ENCODE measurements around the gene NRXN2. TPM values are rescaled to one million over a fixed set of nuclear protein-coding genes. Genes with fewer than 3 reads are reported as not detected.

Gene NRXN2
- total and polyA plus RNA-seq, 10 of the 15 experiments (the other 5 are each of a cell fraction or from before 2014, with no cell fraction given) = 0.03 to 1.4 (median 0.23) TPM

DNA sequence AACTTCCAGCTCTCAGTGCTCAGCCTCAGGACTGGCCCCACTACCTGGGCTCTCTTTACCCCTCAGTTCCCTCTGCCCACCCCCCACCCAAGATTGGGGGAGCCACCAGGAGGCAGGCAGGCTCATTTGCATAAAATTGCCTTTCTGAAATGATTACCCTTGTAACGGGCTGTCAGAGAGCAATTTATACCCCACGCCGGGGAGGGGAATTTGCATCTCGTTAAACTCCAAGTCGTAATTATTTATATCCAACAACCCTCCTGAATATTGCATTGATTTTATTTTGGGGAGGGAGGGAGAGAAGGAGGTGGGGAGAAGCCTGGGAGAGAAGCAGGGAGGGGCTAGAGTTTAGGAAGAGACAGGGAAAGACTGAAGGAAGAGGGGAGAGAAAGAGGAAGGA, 8.3 kb downstream of the NRXN2 start:
- no TSS peak for BruUV-seq (replicated peaks)
- no peak overlapping the region for H3K9ac ChIP-seq (ENCODE audit: control insufficient read depth, insufficient read depth, low read length)
- RAD21 ChIA-PET (ENCODE audit: unreplicated experiment) = interaction anchor here (1.7 to 2.6 kb wide), 2 partner anchors 18 to 26 kb away, joined by 3 to 12 read pairs; no protein-coding TSS in a partner anchor
- ATAC-seq (no peak), DNase-seq (ENCODE audit: low read depth, low spot score) (no peak), FAIRE-seq (no peak)
- H4K20me1 ChIP-seq (ENCODE audit: control insufficient read depth, insufficient read depth) = no peaks in the 10 kb centered on the region
- CTCF ChIA-PET = interaction anchor here (1.3 to 6.7 kb wide), 2 partner anchors 10 to 26 kb away, joined by 4 to 58 read pairs; no protein-coding TSS in a partner anchor
- in situ Hi-C loops (cut with MboI) = no loop called here
- WGBS (ENCODE audit: insufficient coverage, insufficient replicate concordance, low lambda C conversion rate, missing lambda C conversion rate) = 9% methylated on average over 5 of the region's 5 CpGs
- peaks cover 6 to 10% of the 10 kb centered on the region in 2 experiments; a peak in 3 of 4 replicates for H3K27me3 ChIP-seq (replicated peaks in 1 of 2; ENCODE audit: control insufficient read depth in 2 of 2, insufficient read depth in 2 of 2, low read length in 1 of 2)
- H3K36me3 ChIP-seq (ENCODE audit: control insufficient read depth in 2 of 2, insufficient read depth in 2 of 2, low read length in 1 of 2) = no peaks in the 10 kb centered on the region; a peak in 1 of 4 replicates
- 0 out of 2 replicates have a peak overlapping the region, but pooled peaks have one; percentile 8 for H3K4me2 ChIP-seq (ENCODE audit: control insufficient read depth, insufficient read depth)
- H3K9me3 ChIP-seq (replicated peaks; ENCODE audit: control insufficient read depth, insufficient read depth, low read length) = no peaks in the 10 kb centered on the region
- 0 out of 2 replicates have a peak overlapping the region, but pooled peaks have one; percentile 11 for H3K4me3 ChIP-seq
- intact Hi-C loops (cut with micrococcal nuclease; ENCODE audit: unreplicated experiment) = no loop called here
- POLR2A ChIA-PET = no interaction called here
- no peaks in the 10 kb centered on the region for H3K79me2 ChIP-seq (ENCODE audit: control insufficient read depth, insufficient read depth, low read length)
- no peak overlapping the region for H3K27ac ChIP-seq (ENCODE audit: control insufficient read depth, insufficient read depth)
- no peak overlapping the region for H2AFZ ChIP-seq (ENCODE audit: control insufficient read depth, low read depth, low read length)
- SMC1A ChIA-PET (ENCODE audit: uncharacterized antibody, unreplicated experiment) = interaction anchor here (0.9 to 1.7 kb wide), 4 partner anchors 11 to 30 kb away, joined by 3 to 7 read pairs (median 4); no protein-coding TSS in a partner anchor
- peaks cover 7% of the 10 kb centered on the region for H3K4me1 ChIP-seq (ENCODE audit: control insufficient read depth, insufficient read depth, low read length)
- TF ChIP-seq, protein P1, sequence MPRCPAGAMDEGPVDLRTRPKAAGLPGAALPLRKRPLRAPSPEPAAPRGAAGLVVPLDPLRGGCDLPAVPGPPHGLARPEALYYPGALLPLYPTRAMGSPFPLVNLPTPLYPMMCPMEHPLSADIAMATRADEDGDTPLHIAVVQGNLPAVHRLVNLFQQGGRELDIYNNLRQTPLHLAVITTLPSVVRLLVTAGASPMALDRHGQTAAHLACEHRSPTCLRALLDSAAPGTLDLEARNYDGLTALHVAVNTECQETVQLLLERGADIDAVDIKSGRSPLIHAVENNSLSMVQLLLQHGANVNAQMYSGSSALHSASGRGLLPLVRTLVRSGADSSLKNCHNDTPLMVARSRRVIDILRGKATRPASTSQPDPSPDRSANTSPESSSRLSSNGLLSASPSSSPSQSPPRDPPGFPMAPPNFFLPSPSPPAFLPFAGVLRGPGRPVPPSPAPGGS (IDR thresholded peaks at IDR 0.05; ENCODE audit: borderline replicate concordance, insufficient read depth, low read depth, low read length, poor library complexity, severe bottlenecking) = no peak
- TF ChIP-seq, protein P2, sequence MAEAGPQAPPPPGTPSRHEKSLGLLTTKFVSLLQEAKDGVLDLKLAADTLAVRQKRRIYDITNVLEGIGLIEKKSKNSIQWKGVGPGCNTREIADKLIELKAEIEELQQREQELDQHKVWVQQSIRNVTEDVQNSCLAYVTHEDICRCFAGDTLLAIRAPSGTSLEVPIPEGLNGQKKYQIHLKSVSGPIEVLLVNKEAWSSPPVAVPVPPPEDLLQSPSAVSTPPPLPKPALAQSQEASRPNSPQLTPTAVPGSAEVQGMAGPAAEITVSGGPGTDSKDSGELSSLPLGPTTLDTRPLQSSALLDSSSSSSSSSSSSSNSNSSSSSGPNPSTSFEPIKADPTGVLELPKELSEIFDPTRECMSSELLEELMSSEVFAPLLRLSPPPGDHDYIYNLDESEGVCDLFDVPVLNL (IDR thresholded peaks at IDR 0.05; ENCODE audit: low read depth, low read length) = no peak
- no peak for TF ChIP-seq STAT3 (IDR thresholded peaks at IDR 0.05; ENCODE audit: low read depth, low read length)
- TF ChIP-seq, protein P3, sequence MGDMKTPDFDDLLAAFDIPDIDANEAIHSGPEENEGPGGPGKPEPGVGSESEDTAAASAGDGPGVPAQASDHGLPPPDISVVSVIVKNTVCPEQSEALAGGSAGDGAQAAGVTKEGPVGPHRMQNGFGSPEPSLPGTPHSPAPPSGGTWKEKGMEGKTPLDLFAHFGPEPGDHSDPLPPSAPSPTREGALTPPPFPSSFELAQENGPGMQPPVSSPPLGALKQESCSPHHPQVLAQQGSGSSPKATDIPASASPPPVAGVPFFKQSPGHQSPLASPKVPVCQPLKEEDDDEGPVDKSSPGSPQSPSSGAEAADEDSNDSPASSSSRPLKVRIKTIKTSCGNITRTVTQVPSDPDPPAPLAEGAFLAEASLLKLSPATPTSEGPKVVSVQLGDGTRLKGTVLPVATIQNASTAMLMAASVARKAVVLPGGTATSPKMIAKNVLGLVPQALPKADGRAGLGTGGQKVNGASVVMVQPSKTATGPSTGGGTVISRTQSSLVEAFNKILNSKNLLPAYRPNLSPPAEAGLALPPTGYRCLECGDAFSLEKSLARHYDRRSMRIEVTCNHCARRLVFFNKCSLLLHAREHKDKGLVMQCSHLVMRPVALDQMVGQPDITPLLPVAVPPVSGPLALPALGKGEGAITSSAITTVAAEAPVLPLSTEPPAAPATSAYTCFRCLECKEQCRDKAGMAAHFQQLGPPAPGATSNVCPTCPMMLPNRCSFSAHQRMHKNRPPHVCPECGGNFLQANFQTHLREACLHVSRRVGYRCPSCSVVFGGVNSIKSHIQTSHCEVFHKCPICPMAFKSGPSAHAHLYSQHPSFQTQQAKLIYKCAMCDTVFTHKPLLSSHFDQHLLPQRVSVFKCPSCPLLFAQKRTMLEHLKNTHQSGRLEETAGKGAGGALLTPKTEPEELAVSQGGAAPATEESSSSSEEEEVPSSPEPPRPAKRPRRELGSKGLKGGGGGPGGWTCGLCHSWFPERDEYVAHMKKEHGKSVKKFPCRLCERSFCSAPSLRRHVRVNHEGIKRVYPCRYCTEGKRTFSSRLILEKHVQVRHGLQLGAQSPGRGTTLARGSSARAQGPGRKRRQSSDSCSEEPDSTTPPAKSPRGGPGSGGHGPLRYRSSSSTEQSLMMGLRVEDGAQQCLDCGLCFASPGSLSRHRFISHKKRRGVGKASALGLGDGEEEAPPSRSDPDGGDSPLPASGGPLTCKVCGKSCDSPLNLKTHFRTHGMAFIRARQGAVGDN (IDR thresholded peaks at IDR 0.05) = no peak
- TF ChIP-seq MTA3 (IDR thresholded peaks at IDR 0.05; ENCODE audit: borderline replicate concordance, low read length) = no peak
- no peak for TF ChIP-seq SIX5 (IDR thresholded peaks at IDR 0.05; ENCODE audit: low read depth, low read length, severe bottlenecking)
- TF ChIP-seq TARDBP (IDR thresholded peaks at IDR 0.05; ENCODE audit: borderline replicate concordance) = no peak
